Keratinocyte (primary cell): Measurements from ENCODE around the gene NUDT14. TPM values are rescaled to one million over a fixed set of nuclear protein-coding genes. Genes with fewer than 3 reads are reported as not detected.

Experiments
- DNase-seq: peaks from one replicate; pipeline ENCODE4 v3.0.0-alpha.2; 2011; ENCODE audit warnings: low read depth, missing footprints, low spot score
- FAIRE-seq: peaks from 2 replicates; lab custom pipeline; 2011; peaks lifted over from hg19 to GRCh38; lab: Jason Lieb, UNC
- H2AFZ ChIP-seq: 2 replicates; pipeline ENCODE4 v1.6.0; 2012; ENCODE audit warnings: low read length, control low read depth, inconsistent platforms; ENCODE audit not compliant: control insufficient read depth
- H3K27ac ChIP-seq: 2 replicates; pipeline ENCODE4 v1.5.1; 2011; ENCODE audit warnings: low read length; ENCODE audit not compliant: control insufficient read depth, insufficient read depth
- H3K27me3 ChIP-seq: 3 replicates; pipeline ENCODE4 v1.6.0; 2011; ENCODE audit warnings: low read length; ENCODE audit not compliant: control insufficient read depth, insufficient read depth; ENCODE audit errors: extremely low read depth
- H3K36me3 ChIP-seq, 2 experiments: 2 replicates in 1 of 2; 3 replicates in 1 of 2; pipeline ENCODE4 v1.5.1; 2011; ENCODE audit warnings: low read length in 2 of 2, mild to moderate bottlenecking in 1 of 2; ENCODE audit not compliant: control insufficient read depth in 2 of 2, insufficient read depth in 2 of 2; ENCODE audit errors: extremely low read depth in 1 of 2
- H3K4me1 ChIP-seq: 3 replicates; pipeline ENCODE4 v1.5.1; 2011; ENCODE audit warnings: low read length; ENCODE audit not compliant: control insufficient read depth, insufficient read depth; ENCODE audit errors: extremely low read depth
- H3K4me2 ChIP-seq: 3 replicates; pipeline ENCODE4 v1.6.0; 2011; ENCODE audit warnings: low read depth, low read length; ENCODE audit not compliant: control insufficient read depth, insufficient read depth; ENCODE audit errors: extremely low read depth
- H3K4me3 ChIP-seq, 3 experiments: fragments of 200-600 bp in 1 of 3; sonication (generic) in 1 of 3; 2 replicates in 2 of 3; 3 replicates in 1 of 3; pipeline ENCODE4 v1.5.1; 2011 to 2016; ENCODE audit warnings: low read length in 3 of 3, mild to moderate bottlenecking in 3 of 3, control low read depth in 2 of 3, inconsistent platforms in 1 of 3, low read depth in 1 of 3, mixed read lengths in 1 of 3, mixed run types in 1 of 3, moderate library complexity in 1 of 3; ENCODE audit not compliant: control insufficient read depth in 2 of 3, insufficient read depth in 2 of 3; ENCODE audit errors: extremely low read depth in 1 of 3
- H3K79me2 ChIP-seq: 2 replicates; pipeline ENCODE4 v1.6.0; 2012; ENCODE audit warnings: low read length; ENCODE audit not compliant: control insufficient read depth, insufficient read depth
- H3K9ac ChIP-seq: 3 replicates; pipeline ENCODE4 v1.6.0; 2011; ENCODE audit warnings: low read length; ENCODE audit not compliant: control insufficient read depth, insufficient read depth; ENCODE audit errors: extremely low read depth
- H3K9me1 ChIP-seq: 3 replicates; pipeline ENCODE4 v1.6.0; 2011; ENCODE audit warnings: low read length; ENCODE audit not compliant: control insufficient read depth, insufficient read depth; ENCODE audit errors: extremely low read depth
- H3K9me3 ChIP-seq: 2 replicates; pipeline ENCODE4 v1.5.1; 2012; ENCODE audit warnings: low read depth, low read length; ENCODE audit not compliant: control insufficient read depth
- H4K20me1 ChIP-seq: 3 replicates; pipeline ENCODE4 v1.6.0; 2011; ENCODE audit warnings: low read length; ENCODE audit not compliant: control insufficient read depth, insufficient read depth; ENCODE audit errors: extremely low read depth
- CTCF ChIP-seq, 3 experiments: IDR thresholded peaks in 1 of 3; conservative IDR thresholded peaks in 1 of 3; optimal IDR thresholded peaks in 1 of 3; 2 replicates in 2 of 3; 3 replicates in 1 of 3; pipeline versions ENCODE3 to v1.5.1; 2011; ENCODE audit warnings: low read length in 3 of 3, mild to moderate bottlenecking in 3 of 3, moderate library complexity in 2 of 3, control low read depth in 1 of 3, inconsistent platforms in 1 of 3; ENCODE audit not compliant: insufficient read depth in 2 of 3; ENCODE audit errors: extremely low read depth in 1 of 3
- EZH2 ChIP-seq: IDR thresholded peaks from one replicate; pipeline ENCODE4 v1.6.1; 2012; ENCODE audit warnings: inconsistent platforms, mild to moderate bottlenecking, low read length, moderate library complexity
- dilution Hi-C: fragments of 300-500 bp; cut with MboI; formaldehyde crosslinking; loops from one replicate; pipeline ENCODE4 v1.7.0; 2020; ENCODE audit warnings: low sequenced_read_pairs; ENCODE audit not compliant: extremely low pct_ligation_motif_present
- polyA plus RNA-seq, 5 experiments: library from polyadenylated mRNA; depleted of rRNA in 3 of 5; stranded (reverse) in 3 of 5; stranded (forward) in 1 of 5; unstranded in 1 of 5; fragments of >200 nt; gene quantifications; 1 replicate in 1 of 5; 2 replicates in 3 of 5; 3 replicates in 1 of 5; pipeline versions ENCODE4 v1.2.1 to v1.2.3, GENCODE V29; 2011 to 2012; ENCODE audit warnings: missing spikeins in 2 of 5, low read depth in 1 of 5, low replicate concordance in 1 of 5

The NUDT14 gene
- polyA plus RNA-seq, 1 donor (not counting 4 experiments of a cell fraction or from before 2014, with no cell fraction given): 15.6 TPM

DNA sequence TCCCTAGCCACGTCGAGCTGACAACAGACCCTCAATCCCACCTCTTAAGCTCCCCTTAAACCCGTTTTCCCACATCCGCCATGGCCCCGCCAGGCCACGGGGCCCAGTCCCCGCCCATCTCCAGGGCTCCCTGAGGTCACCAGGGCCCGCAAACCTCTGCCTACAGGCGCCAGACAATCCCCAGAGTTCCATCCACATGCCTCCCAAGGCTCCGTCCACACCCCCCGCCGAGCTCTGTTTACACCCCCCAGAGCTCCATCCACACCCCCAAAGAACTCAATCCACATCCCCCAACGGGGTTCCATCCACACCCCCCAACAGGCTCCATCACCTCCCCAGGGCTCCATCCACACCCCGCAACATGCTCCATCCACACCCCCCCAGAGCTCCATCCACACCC, 21.8 kb downstream of the NUDT14 start:
- H3K9me1 ChIP-seq: peaks cover 1% of the 10 kb centered on the region
- no peak for DNase-seq
- no peak for TF ChIP-seq EZH2
- H3K27me3 ChIP-seq: no peaks in the 10 kb centered on the region
- H2AFZ ChIP-seq: no peak overlapping the region
- H3K36me3 ChIP-seq: peaks cover 5 to 7% of the 10 kb centered on the region in 2 experiments
- H3K9me3 ChIP-seq: no peaks in the 10 kb centered on the region
- no peak overlapping the region for H3K9ac ChIP-seq
- H3K4me1 ChIP-seq: peaks cover 13% of the 10 kb centered on the region
- H4K20me1 ChIP-seq: peaks cover 40% of the 10 kb centered on the region
- no peak overlapping the region for H3K27ac ChIP-seq
- no peak overlapping the region for H3K4me2 ChIP-seq
- H3K79me2 ChIP-seq: peaks cover 75% of the 10 kb centered on the region
- H3K4me3 ChIP-seq: no peak overlapping the region
- FAIRE-seq: no peak
- dilution Hi-C loops: no loop called here

DNA sequence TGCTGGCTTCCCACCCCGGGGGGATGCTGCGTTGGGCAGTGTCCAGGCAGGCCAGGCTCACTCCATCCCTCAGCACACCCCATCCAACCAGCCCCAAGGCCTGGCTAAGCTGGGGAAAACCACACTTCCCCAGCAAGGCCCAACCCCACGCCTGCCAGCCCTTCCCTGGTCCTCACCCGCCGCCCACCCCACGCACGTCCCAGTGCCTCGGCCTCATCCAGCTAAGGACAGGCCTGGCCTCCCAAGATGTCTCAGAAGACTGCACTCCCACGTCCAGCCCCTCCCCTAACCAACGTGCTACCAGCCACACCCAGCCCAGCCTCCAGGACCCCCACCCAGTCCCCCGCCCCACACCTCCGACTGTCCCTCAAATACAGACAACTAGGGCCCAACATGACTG, 22.3 kb downstream of the NUDT14 start:
- H3K4me3 ChIP-seq: no peak overlapping the region
- no peak overlapping the region for H3K9ac ChIP-seq
- FAIRE-seq (no peak), DNase-seq (no peak)
- peaks cover 5 to 9% of the 10 kb centered on the region in 2 experiments for H3K36me3 ChIP-seq
- no peak overlapping the region for H3K4me2 ChIP-seq
- no peaks in the 10 kb centered on the region for H3K9me1 ChIP-seq
- H3K27ac ChIP-seq: no peak overlapping the region
- H3K79me2 ChIP-seq: peaks cover 69% of the 10 kb centered on the region
- no peaks in the 10 kb centered on the region for H3K27me3 ChIP-seq
- peaks cover 13% of the 10 kb centered on the region for H3K4me1 ChIP-seq
- dilution Hi-C loops: no loop called here
- no peak for TF ChIP-seq CTCF (optimal IDR thresholded peaks at IDR 0.05 in 1 of 3, IDR thresholded peaks at IDR 0.05 in 1 of 3, conservative IDR thresholded peaks at IDR 0.05 in 1 of 3; ENCODE audit: extremely low read depth in 1 of 3, insufficient read depth in 2 of 3, low read length in 3 of 3)
- TF ChIP-seq EZH2: no peak
- H4K20me1 ChIP-seq: peaks cover 40% of the 10 kb centered on the region
- no peaks in the 10 kb centered on the region for H3K9me3 ChIP-seq
- H2AFZ ChIP-seq: no peak overlapping the region

- Histone ChIP-seq H4K20me1 (peaks cover 31% of the 10 kb centered on the region), H3K9me3 (no peaks in the 10 kb centered on the region), H3K9me1 (no peaks in the 10 kb centered on the region), H3K27ac (no peak overlapping the region), H3K9ac (no peak overlapping the region), H3K36me3 (peaks cover 8 to 11% of the 10 kb centered on the region in 2 experiments), H3K79me2 (peaks cover 60% of the 10 kb centered on the region), H3K4me2 (no peak overlapping the region), H3K27me3 (no peaks in the 10 kb centered on the region), H3K4me3 (no peak overlapping the region), H2AFZ (no peak overlapping the region), H3K4me1 (peaks cover 13% of the 10 kb centered on the region)
- DNase-seq (no peak), FAIRE-seq (no peak)
- TF ChIP-seq CTCF (optimal IDR thresholded peaks at IDR 0.05 in 1 of 3, IDR thresholded peaks at IDR 0.05 in 1 of 3, conservative IDR thresholded peaks at IDR 0.05 in 1 of 3; ENCODE audit: extremely low read depth in 1 of 3, insufficient read depth in 2 of 3, low read length in 3 of 3) (no peak), EZH2 (no peak)
- dilution Hi-C loops: no loop called here
Measured at GRCh38 chr14:105157872-105158271, 23.2 kb downstream of the NUDT14 start.
